BE2C (cell line): ENCODE results near the gene MARCHF3.

Experiments used
- DNase-seq: peaks from one replicate; pipeline ENCODE4 v3.0.0-alpha.2; 2020
- H3K27me3 ChIP-seq: fragments of 250-450 bp; sonication (Bioruptor Pico); 2 replicates; pipeline ENCODE4 v1.5.1; 2020; ENCODE audit warnings: mild to moderate bottlenecking
- H3K36me3 ChIP-seq: fragments of 250-450 bp; sonication (Bioruptor Pico); 2 replicates; pipeline ENCODE4 v1.5.1; 2020; ENCODE audit warnings: mild to moderate bottlenecking
- H3K4me1 ChIP-seq: fragments of 250-450 bp; sonication (Bioruptor Pico); 2 replicates; pipeline ENCODE4 v1.5.1; 2020
- H3K4me3 ChIP-seq: 2 replicates; pipeline ENCODE4 v1.5.1; 2011; ENCODE audit warnings: low read depth, low read length
- H3K9me3 ChIP-seq: fragments of 250-450 bp; sonication (Bioruptor Pico); 2 replicates; pipeline ENCODE4 v1.5.1; 2020
- TF ChIP-seq, protein P1 (sequence below): IDR thresholded peaks from 2 replicates; pipeline ENCODE4 v1.5.1; 2012; ENCODE audit warnings: mild to moderate bottlenecking, low read depth, low read length

The MARCHF3 gene

GRCh38 chr5:127015716-127016115 lies 14.6 kb downstream of the MARCHF3 start:
- DNase-seq = no peak
- Histone ChIP-seq H3K4me3 (no peak overlapping the region), H3K36me3 (no peaks in the 10 kb centered on the region), H3K9me3 (no peaks in the 10 kb centered on the region), H3K27me3 (no peaks in the 10 kb centered on the region), H3K4me1 (no peaks in the 10 kb centered on the region)
- TF ChIP-seq, protein P1, sequence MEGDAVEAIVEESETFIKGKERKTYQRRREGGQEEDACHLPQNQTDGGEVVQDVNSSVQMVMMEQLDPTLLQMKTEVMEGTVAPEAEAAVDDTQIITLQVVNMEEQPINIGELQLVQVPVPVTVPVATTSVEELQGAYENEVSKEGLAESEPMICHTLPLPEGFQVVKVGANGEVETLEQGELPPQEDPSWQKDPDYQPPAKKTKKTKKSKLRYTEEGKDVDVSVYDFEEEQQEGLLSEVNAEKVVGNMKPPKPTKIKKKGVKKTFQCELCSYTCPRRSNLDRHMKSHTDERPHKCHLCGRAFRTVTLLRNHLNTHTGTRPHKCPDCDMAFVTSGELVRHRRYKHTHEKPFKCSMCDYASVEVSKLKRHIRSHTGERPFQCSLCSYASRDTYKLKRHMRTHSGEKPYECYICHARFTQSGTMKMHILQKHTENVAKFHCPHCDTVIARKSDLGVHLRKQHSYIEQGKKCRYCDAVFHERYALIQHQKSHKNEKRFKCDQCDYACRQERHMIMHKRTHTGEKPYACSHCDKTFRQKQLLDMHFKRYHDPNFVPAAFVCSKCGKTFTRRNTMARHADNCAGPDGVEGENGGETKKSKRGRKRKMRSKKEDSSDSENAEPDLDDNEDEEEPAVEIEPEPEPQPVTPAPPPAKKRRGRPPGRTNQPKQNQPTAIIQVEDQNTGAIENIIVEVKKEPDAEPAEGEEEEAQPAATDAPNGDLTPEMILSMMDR = no peak

DNA sequence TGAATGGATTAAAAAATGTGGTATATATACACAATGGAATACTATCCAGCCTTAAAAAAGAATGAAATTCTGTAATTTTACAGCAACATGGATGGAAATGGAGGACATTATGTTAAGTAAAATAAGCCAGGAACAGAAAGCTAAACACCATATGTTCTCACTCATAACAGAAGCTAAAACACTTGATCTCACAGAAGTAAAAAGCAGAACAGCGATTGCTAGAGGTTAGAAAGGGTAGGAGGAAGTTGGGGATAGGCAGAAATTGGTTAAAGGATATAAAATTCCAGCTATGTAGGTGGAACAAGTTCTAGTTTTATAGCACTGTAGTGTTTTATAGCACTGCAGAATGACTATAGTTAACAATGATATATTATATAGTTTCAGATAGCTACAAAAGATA lies 15.8 kb downstream of the MARCHF3 start:
- Histone ChIP-seq H3K36me3 (no peaks in the 10 kb centered on the region), H3K9me3 (no peaks in the 10 kb centered on the region)
- no peak for DNase-seq

DNA sequence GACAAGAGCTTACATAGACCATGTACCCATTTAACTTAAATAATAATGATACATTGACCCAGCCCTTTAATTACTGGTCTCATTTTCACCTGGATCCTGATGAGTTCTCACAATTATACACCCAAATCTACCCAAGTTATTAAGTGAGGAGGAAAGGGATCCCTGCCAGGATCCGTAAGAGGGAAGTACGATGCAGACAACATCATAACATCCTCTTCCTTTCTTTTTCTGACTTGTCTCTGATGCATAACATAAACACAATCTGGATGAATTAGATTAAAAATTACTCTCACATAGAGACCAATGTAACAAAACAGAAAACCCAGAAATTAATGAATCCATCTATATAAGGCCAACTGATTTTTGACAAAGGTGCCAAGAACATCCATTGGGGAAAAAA lies 17.0 kb downstream of the MARCHF3 start:
- H3K9me3 ChIP-seq = no peaks in the 10 kb centered on the region
- no peaks in the 10 kb centered on the region for H3K4me1 ChIP-seq
- DNase-seq = no peak
- TF ChIP-seq, protein P1 = no peak
- H3K27me3 ChIP-seq = no peaks in the 10 kb centered on the region
- H3K36me3 ChIP-seq = no peaks in the 10 kb centered on the region
- H3K4me3 ChIP-seq = no peak overlapping the region

More for the DNA sequence above, 15.8 kb downstream of the MARCHF3 start:
- TF ChIP-seq, protein P1 = no peak
- Histone ChIP-seq H3K27me3 (no peaks in the 10 kb centered on the region), H3K4me3 (no peak overlapping the region), H3K4me1 (no peaks in the 10 kb centered on the region)

DNA sequence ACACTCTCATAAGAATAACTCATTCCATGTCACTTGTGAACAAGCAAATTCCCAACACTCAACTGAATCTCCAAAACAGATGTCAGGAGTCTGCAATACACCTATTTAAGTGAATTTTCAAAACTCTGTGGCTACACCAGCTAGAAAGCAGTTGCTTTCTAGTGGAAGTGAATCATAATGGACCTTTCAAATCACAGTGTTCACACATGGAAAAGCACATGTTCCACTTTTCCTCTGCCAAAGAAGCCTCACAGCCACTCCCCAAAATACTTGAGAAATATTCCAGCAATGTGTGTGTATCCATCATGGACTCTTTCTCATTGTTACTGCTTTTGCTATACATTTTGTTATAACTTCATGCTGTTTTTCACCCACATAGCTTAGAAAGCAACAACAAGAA lies 17.4 kb downstream of the MARCHF3 start:
- no peak for DNase-seq
- no peak overlapping the region for H3K4me3 ChIP-seq
- H3K36me3 ChIP-seq = no peaks in the 10 kb centered on the region
- H3K9me3 ChIP-seq = no peaks in the 10 kb centered on the region
- TF ChIP-seq, protein P1 = no peak
- no peaks in the 10 kb centered on the region for H3K27me3 ChIP-seq
- no peaks in the 10 kb centered on the region for H3K4me1 ChIP-seq

DNA sequence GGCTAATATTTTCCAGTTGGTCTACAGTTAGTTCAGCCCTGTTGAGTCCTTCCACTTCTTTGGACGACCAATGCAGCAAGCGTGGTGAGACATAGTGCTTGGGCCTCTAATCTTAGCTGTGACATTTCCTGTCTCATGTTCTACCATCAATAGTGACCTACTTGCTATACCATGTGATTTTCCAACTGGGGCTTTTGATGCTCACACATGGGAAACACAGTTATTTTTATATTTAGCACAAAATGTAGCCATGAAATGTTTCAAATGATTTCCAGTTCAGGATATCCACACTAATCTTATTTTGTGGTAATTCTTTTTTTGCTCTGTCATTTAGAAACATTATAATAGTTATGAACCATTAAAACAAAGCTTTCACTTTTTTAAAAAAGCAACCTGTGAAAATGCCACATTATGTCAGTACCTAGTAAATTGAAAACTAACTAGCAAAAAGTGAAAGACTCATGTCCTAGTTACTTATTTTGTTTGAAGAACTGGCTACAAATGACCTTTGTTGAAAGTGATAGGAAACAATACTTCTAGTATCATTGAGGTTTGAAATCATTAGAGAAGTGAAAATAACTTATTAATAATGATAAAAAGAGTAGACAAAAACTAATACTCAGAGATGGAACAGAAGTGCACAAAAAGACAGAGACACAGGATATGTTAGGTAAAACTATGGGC lies 18.3 kb downstream of the MARCHF3 start:
- TF ChIP-seq, protein P1 = no peak
- DNase-seq = no peak

GRCh38 chr5:127011153-127011552 lies 19.2 kb downstream of the MARCHF3 start:
- no peak for DNase-seq
- Histone ChIP-seq H3K4me1 (no peaks in the 10 kb centered on the region), H3K27me3 (no peaks in the 10 kb centered on the region), H3K4me3 (no peak overlapping the region), H3K9me3 (no peaks in the 10 kb centered on the region), H3K36me3 (no peaks in the 10 kb centered on the region)
- TF ChIP-seq, protein P1 = no peak

More for the DNA sequence above, 18.3 kb downstream of the MARCHF3 start:
- no peaks in the 10 kb centered on the region for H3K4me1 ChIP-seq
- no peaks in the 10 kb centered on the region for H3K36me3 ChIP-seq
- H3K9me3 ChIP-seq = no peaks in the 10 kb centered on the region
- no peak overlapping the region for H3K4me3 ChIP-seq
- H3K27me3 ChIP-seq = no peaks in the 10 kb centered on the region
